Endothelial cell (in vitro differentiated cells): Measurements from ENCODE around the gene TBC1D22A. TPM values are rescaled to one million over a fixed set of nuclear protein-coding genes. Genes with fewer than 3 reads are reported as not detected.

Source experiments
- DNase-seq: peaks from one replicate; pipeline ENCODE4 v3.0.0; 2021; ENCODE audit warnings: low spot score
- H3K27ac Mint-ChIP-seq: one replicate; pipeline ENCODE4 v1.8.0; 2021; ENCODE audit warnings: mixed read lengths, inconsistent platforms; ENCODE audit not compliant: unreplicated experiment
- H3K27me3 Mint-ChIP-seq: one replicate; pipeline ENCODE4 v1.8.0; 2021; ENCODE audit warnings: mild to moderate bottlenecking, moderate library complexity, mixed read lengths, inconsistent platforms; ENCODE audit not compliant: unreplicated experiment
- H3K36me3 Mint-ChIP-seq: one replicate; pipeline ENCODE4 v1.8.0; 2021; ENCODE audit warnings: mild to moderate bottlenecking, low read depth, mixed read lengths, inconsistent platforms; ENCODE audit not compliant: unreplicated experiment
- H3K4me1 Mint-ChIP-seq: one replicate; pipeline ENCODE4 v1.8.0; 2021; ENCODE audit warnings: mild to moderate bottlenecking, mixed read lengths, inconsistent platforms; ENCODE audit not compliant: unreplicated experiment
- H3K4me3 Mint-ChIP-seq: one replicate; pipeline ENCODE4 v1.8.0; 2021; ENCODE audit warnings: mild to moderate bottlenecking, mixed read lengths, inconsistent platforms; ENCODE audit not compliant: unreplicated experiment
- H3K9me3 Mint-ChIP-seq: one replicate; pipeline ENCODE4 v1.8.0; 2021; ENCODE audit warnings: mixed read lengths, inconsistent platforms; ENCODE audit not compliant: unreplicated experiment
- CTCF ChIP-seq: fragments of 200-600 bp; sonication (generic); IDR thresholded peaks from one replicate; pipeline ENCODE4 v1.5.0; 2021; ENCODE audit warnings: antibody characterized with exemption; ENCODE audit not compliant: unreplicated experiment
- total RNA-seq: library from RNA; stranded (reverse); fragmentation: NEBNext Ultra II Directional; extraction: Animal tissue kit (Norgen Biotek cat#: 25700); gene quantifications from one replicate; pipeline ENCODE4 v1.2.1, GENCODE V29; 2021; ENCODE audit not compliant: unreplicated experiment

TBC1D22A gene
- total RNA-seq, 1 donor from 2014 or later: 25.3 TPM

GRCh38 chr22:47215851-47216250 is 453.4 kb downstream of the TBC1D22A start:
- no peak for TF ChIP-seq CTCF
- H3K36me3 Mint-ChIP-seq: peaks cover 27% of the 10 kb centered on the region
- H3K9me3 Mint-ChIP-seq: peaks cover 52% of the 10 kb centered on the region
- H3K4me3 Mint-ChIP-seq: no peak overlapping the region
- H3K27me3 Mint-ChIP-seq: peaks cover 11% of the 10 kb centered on the region
- H3K4me1 Mint-ChIP-seq: no peaks in the 10 kb centered on the region
- DNase-seq: no peak
- no peak overlapping the region for H3K27ac Mint-ChIP-seq

- H3K27ac Mint-ChIP-seq: no peak overlapping the region
- no peak for TF ChIP-seq CTCF
- H3K4me1 Mint-ChIP-seq: no peaks in the 10 kb centered on the region
- peaks cover 13% of the 10 kb centered on the region for H3K36me3 Mint-ChIP-seq
- H3K27me3 Mint-ChIP-seq: peaks cover 5% of the 10 kb centered on the region
- H3K9me3 Mint-ChIP-seq: peaks cover 53% of the 10 kb centered on the region
- no peak overlapping the region for H3K4me3 Mint-ChIP-seq
- no peak for DNase-seq
Measured at GRCh38 chr22:47218671-47219070, 456.2 kb downstream of the TBC1D22A start.

DNA sequence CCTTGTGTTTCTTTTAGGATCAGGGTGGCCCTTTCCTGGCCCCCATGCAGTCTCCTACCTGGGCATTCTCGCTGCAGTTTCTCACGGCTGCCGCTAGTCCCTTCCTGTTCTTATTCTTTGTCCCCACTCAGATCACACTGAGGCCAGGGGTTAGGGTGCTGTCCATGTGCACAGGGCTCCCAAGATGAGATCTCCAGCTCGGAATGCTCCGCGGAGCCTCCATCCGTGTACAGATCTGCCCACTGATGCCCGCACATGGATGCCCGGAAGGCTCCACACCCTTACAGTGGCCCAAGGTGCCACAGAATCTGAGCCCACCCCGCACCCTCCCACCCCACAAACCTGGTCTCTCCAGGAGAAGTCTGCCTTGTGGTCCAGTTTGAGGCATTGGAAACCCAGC is 457.3 kb downstream of the TBC1D22A start:
- H3K4me1 Mint-ChIP-seq: no peaks in the 10 kb centered on the region
- H3K36me3 Mint-ChIP-seq: peaks cover 8% of the 10 kb centered on the region
- H3K27ac Mint-ChIP-seq: no peak overlapping the region
- peaks cover 5% of the 10 kb centered on the region for H3K27me3 Mint-ChIP-seq
- no peak for DNase-seq
- H3K4me3 Mint-ChIP-seq: no peak overlapping the region
- peaks cover 45% of the 10 kb centered on the region for H3K9me3 Mint-ChIP-seq
- no peak for TF ChIP-seq CTCF

GRCh38 chr22:47220752-47221151 is 458.3 kb downstream of the TBC1D22A start:
- Mint-ChIP-seq H3K9me3 (peaks cover 41% of the 10 kb centered on the region), H3K27ac (no peak overlapping the region)

More at GRCh38 chr22:47220752-47221151, 458.3 kb downstream of the TBC1D22A start:
- no peak for DNase-seq
- Mint-ChIP-seq H3K4me3 (no peak overlapping the region), H3K27me3 (peaks cover 5% of the 10 kb centered on the region), H3K4me1 (no peaks in the 10 kb centered on the region), H3K36me3 (peaks cover 8% of the 10 kb centered on the region)
- no peak for TF ChIP-seq CTCF
